GM04504 (cell line): ENCODE results near the gene NXPE2.
A peak's percentile ranks its signal among the peaks of the same experiment; 100 is the strongest.
"Not testable (repeated sequence)": the region's sequence is repeated elsewhere in the genome, so short reads cannot be mapped to it uniquely, and the experiment has no call there.

Experiments used
- DNase-seq: peaks from one replicate; pipeline ENCODE4 v3.0.0-alpha.2; 2012; ENCODE audit warnings: low read depth

NXPE2 gene

GRCh38 chr11:114678125-114679036 lies at the start of gene NXPE2:
Gene NXPE2 (plus strand): TSS chr11:114678527. CDS start chr11:114678576, 49 bp downstream.
- DNase-seq = peak; percentile 7

- not testable (repeated sequence) for DNase-seq
Observed at GRCh38 chr11:114631445-114631965, 46.8 kb upstream of the NXPE2 start.

- not testable (repeated sequence) for DNase-seq
Observed at GRCh38 chr11:114639440-114639839, 38.9 kb upstream of the NXPE2 start.

GRCh38 chr11:114650661-114651060 lies 27.7 kb upstream of the NXPE2 start:
- DNase-seq = no peak

GRCh38 chr11:114651145-114651718 lies 27.1 kb upstream of the NXPE2 start:
- DNase-seq = no peak

- no peak for DNase-seq
Observed at GRCh38 chr11:114653148-114653547, 25.2 kb upstream of the NXPE2 start.

GRCh38 chr11:114664641-114665040 lies 13.7 kb upstream of the NXPE2 start:
- DNase-seq = no peak

- DNase-seq = no peak
Observed at GRCh38 chr11:114666760-114667159, 11.6 kb upstream of the NXPE2 start.

- no peak for DNase-seq
Observed at GRCh38 chr11:114668109-114668508, 10.2 kb upstream of the NXPE2 start.

GRCh38 chr11:114673661-114674060 lies 4.7 kb upstream of the NXPE2 start:
- DNase-seq = no peak

GRCh38 chr11:114679505-114679904 lies 1.2 kb downstream of the NXPE2 start:
- DNase-seq = no peak

- DNase-seq = no peak
Observed at GRCh38 chr11:114683007-114683406, 4.7 kb downstream of the NXPE2 start.

- no peak for DNase-seq
Observed at GRCh38 chr11:114684636-114685035, 6.3 kb downstream of the NXPE2 start.

- no peak for DNase-seq
Observed at GRCh38 chr11:114685097-114685496, 6.8 kb downstream of the NXPE2 start.

- no peak for DNase-seq
Observed at GRCh38 chr11:114705280-114706024, 27.1 kb downstream of the NXPE2 start.

- no peak for DNase-seq
Observed at GRCh38 chr11:114709960-114710359, 31.6 kb downstream of the NXPE2 start.

- no peak for DNase-seq
Observed at GRCh38 chr11:114713756-114714155, 35.4 kb downstream of the NXPE2 start.

GRCh38 chr11:114719562-114719961 lies 41.2 kb downstream of the NXPE2 start:
- no peak for DNase-seq

GRCh38 chr11:114724916-114725524 lies 46.7 kb downstream of the NXPE2 start:
- DNase-seq = no peak

- no peak for DNase-seq
Observed at GRCh38 chr11:114725623-114726022, 47.3 kb downstream of the NXPE2 start.

GRCh38 chr11:114736806-114737205 lies 58.5 kb downstream of the NXPE2 start:
- no peak for DNase-seq

- peak; percentile 6 for DNase-seq
Observed at GRCh38 chr11:114738954-114739353, 60.6 kb downstream of the NXPE2 start.
